Endothelial cell of umbilical vein (primary cell): ENCODE measurements around the gene ZC2HC1C. TPM values are rescaled to one million over a fixed set of nuclear protein-coding genes. Genes with fewer than 3 reads are reported as not detected.

Experiments used
- BruUV-seq: library from RNA; stranded (reverse); fragments of 400-500 nt; replicated peaks from 2 replicates; lab custom pipeline; 2021; lab: Mats Ljungman, UMichigan
- CTCF ChIA-PET: fragments of 300-600, 350-600 bp; sonication (Branson Sonifier 250); formaldehyde crosslinking; loops from one replicate; lab custom pipeline; 2021; ENCODE audit warnings: antibody characterized with exemption, inconsistent platforms; lab: Charles Lee
- POLR2A ChIA-PET: fragments of 300-600, 350-600 bp; sonication (Branson Sonifier 250); formaldehyde crosslinking; loops from one replicate; lab custom pipeline; 2021; ENCODE audit warnings: antibody characterized with exemption, inconsistent platforms; lab: Charles Lee
- DNase-seq: peaks from one replicate; pipeline ENCODE4 v3.0.0-alpha.2; 2011; ENCODE audit warnings: low read depth, low spot score
- FAIRE-seq: peaks from 2 replicates; lab custom pipeline; 2011; peaks lifted over from hg19 to GRCh38; lab: Jason Lieb, UNC
- H2AFZ ChIP-seq: 2 replicates; pipeline ENCODE4 v1.6.0; 2012; ENCODE audit warnings: low read depth, low read length, control low read depth, inconsistent platforms
- H3K27ac ChIP-seq: 2 replicates; pipeline ENCODE4 v1.5.1; 2011; ENCODE audit warnings: low read depth, mild to moderate bottlenecking, control low read depth, low read length, moderate library complexity; ENCODE audit not compliant: insufficient read depth
- H3K27me3 ChIP-seq, 2 experiments: 2 replicates each; pipeline versions ENCODE4 v1.6.0 to v1.6.1; 2011; ENCODE audit warnings: low read length in 2 of 2, mixed read lengths in 1 of 2; ENCODE audit not compliant: control insufficient read depth in 2 of 2, insufficient read depth in 2 of 2
- H3K36me3 ChIP-seq, 2 experiments: 2 replicates in 1 of 2; 3 replicates in 1 of 2; pipeline ENCODE4 v1.5.1; 2011; ENCODE audit warnings: low read length in 2 of 2, mild to moderate bottlenecking in 1 of 2, moderate library complexity in 1 of 2; ENCODE audit not compliant: control insufficient read depth in 2 of 2, insufficient read depth in 2 of 2; ENCODE audit errors: extremely low read depth in 1 of 2
- H3K4me1 ChIP-seq: 3 replicates; pipeline ENCODE4 v1.5.1; 2011; ENCODE audit warnings: mild to moderate bottlenecking, low read length; ENCODE audit not compliant: control insufficient read depth, insufficient read depth; ENCODE audit errors: extremely low read depth
- H3K4me2 ChIP-seq: 2 replicates; pipeline ENCODE4 v1.6.1; 2011; ENCODE audit warnings: low read length, control low read depth, mixed read lengths; ENCODE audit not compliant: insufficient read depth
- H3K4me3 ChIP-seq, 3 experiments: fragments of 200-600 bp in 1 of 3; sonication (generic), shearing (Covaris generic) in 1 of 3; replicated peaks in 1 of 3; 2 replicates each; pipeline ENCODE4 v1.5.1; 2011 to 2016; ENCODE audit warnings: control low read depth in 3 of 3, low read length in 3 of 3, mild to moderate bottlenecking in 2 of 3, inconsistent platforms in 1 of 3, low read depth in 1 of 3, moderate library complexity in 1 of 3; ENCODE audit not compliant: insufficient read depth in 1 of 3
- H3K79me2 ChIP-seq: 2 replicates; pipeline ENCODE4 v1.6.0; 2012; ENCODE audit warnings: low read length, inconsistent platforms; ENCODE audit not compliant: control insufficient read depth, insufficient read depth
- H3K9ac ChIP-seq: replicated peaks from 2 replicates; pipeline ENCODE3; 2011; ENCODE audit warnings: low read length, control low read depth; ENCODE audit not compliant: insufficient read depth; ENCODE audit errors: extremely low read depth
- H3K9me1 ChIP-seq: replicated peaks from 3 replicates; pipeline ENCODE4 v1.6.0; 2011; ENCODE audit warnings: mild to moderate bottlenecking, low read length; ENCODE audit not compliant: control insufficient read depth, insufficient read depth; ENCODE audit errors: extremely low read depth
- H3K9me3 ChIP-seq: replicated peaks from 2 replicates; pipeline ENCODE4 v1.5.1; 2012; ENCODE audit warnings: low read length, inconsistent platforms; ENCODE audit not compliant: control insufficient read depth, insufficient read depth
- H4K20me1 ChIP-seq: replicated peaks from 2 replicates; pipeline ENCODE3; 2011; ENCODE audit warnings: mild to moderate bottlenecking, low read length; ENCODE audit not compliant: control insufficient read depth, insufficient read depth; ENCODE audit errors: extremely low read depth
- CTCF ChIP-seq, 2 donors: IDR thresholded peaks; 1 replicate in 1 of 2; 2 replicates in 1 of 2; pipeline ENCODE4 v1.5.1; 2011; ENCODE audit warnings: low read length in 2 of 2, mild to moderate bottlenecking in 2 of 2, moderate library complexity in 2 of 2, control low read depth in 1 of 2, inconsistent platforms in 1 of 2, low read depth in 1 of 2; ENCODE audit not compliant: insufficient read depth in 1 of 2; ENCODE audit errors: extremely low read depth in 1 of 2
- EZH2 ChIP-seq: IDR thresholded peaks from 2 replicates; pipeline ENCODE4 v1.6.1; 2012; ENCODE audit warnings: borderline replicate concordance, low read depth, mild to moderate bottlenecking, moderate library complexity, low read length, inconsistent platforms; ENCODE audit not compliant: severe bottlenecking
- FOS ChIP-seq: IDR thresholded peaks from 2 replicates; pipeline ENCODE4 v1.6.1; 2011; ENCODE audit warnings: mild to moderate bottlenecking, low read length, moderate library complexity, borderline replicate concordance; ENCODE audit not compliant: insufficient read depth
- GATA2 ChIP-seq: IDR thresholded peaks from 2 replicates; pipeline ENCODE4 v1.7.0; 2011; ENCODE audit warnings: low read depth, mild to moderate bottlenecking, moderate library complexity, mixed read lengths, low read length; ENCODE audit not compliant: insufficient read length, insufficient read depth
- MYC ChIP-seq: IDR thresholded peaks from one replicate; pipeline ENCODE4 v1.6.1; 2011; ENCODE audit warnings: mild to moderate bottlenecking, low read depth, low read length
- POLR2A ChIP-seq: IDR thresholded peaks from 2 replicates; pipeline ENCODE4 v1.6.1; 2012; ENCODE audit warnings: low read depth, mild to moderate bottlenecking, control low read depth, low read length
- POLR2AphosphoS5 ChIP-seq: IDR thresholded peaks from 2 replicates; pipeline ENCODE4 v1.6.1; 2012; ENCODE audit warnings: low read depth, mild to moderate bottlenecking, control low read depth, low read length, moderate library complexity; ENCODE audit not compliant: insufficient read depth
- dilution Hi-C: fragments of 300-500 bp; cut with MboI; formaldehyde crosslinking; loops from one replicate; pipeline ENCODE4 v1.15.0; 2019; ENCODE audit warnings: low sequenced_read_pairs; ENCODE audit not compliant: extremely low pct_ligation_motif_present
- intact Hi-C: fragments of 100-400 bp; cut with micrococcal nuclease; formaldehyde crosslinking; loops from one replicate; pipeline ENCODE4 v1.10.0; 2022
- polyA plus RNA-seq, 4 experiments: library from polyadenylated mRNA; depleted of rRNA in 3 of 4; stranded (reverse) in 3 of 4; unstranded in 1 of 4; fragments of >200 nt; gene quantifications; 2 replicates each; pipeline versions ENCODE4 v1.2.1 to v1.2.3, GENCODE V29; 2011 to 2012; ENCODE audit warnings: missing spikeins in 1 of 4
- total RNA-seq: library from RNA; stranded (reverse); gene quantifications from 2 replicates; pipeline ENCODE4 v1.2.3, GENCODE V29; 2021

ZC2HC1C gene
- total and polyA plus RNA-seq, 2 donors (not counting 3 experiments of a cell fraction or from before 2014, with no cell fraction given): 0.84 to 0.91 TPM

GRCh38 chr14:75084513-75084912 lies 15.1 kb downstream of the ZC2HC1C start:
- intact Hi-C loops (loop anchor here (1.0 kb wide), 1 partner anchor 138 kb away; no protein-coding TSS in a partner anchor), dilution Hi-C loops (no loop called here)
- no peak overlapping the region for H3K4me3 ChIP-seq
- H3K79me2 ChIP-seq: no peaks in the 10 kb centered on the region
- FAIRE-seq (peak; percentile 77), DNase-seq (peak; percentile 23)
- no peaks in the 10 kb centered on the region for H3K4me1 ChIP-seq
- BruUV-seq: no TSS peak
- no peaks in the 10 kb centered on the region for H4K20me1 ChIP-seq
- H3K27me3 ChIP-seq: no peaks in the 10 kb centered on the region
- no peak overlapping the region for H3K9ac ChIP-seq
- no peaks in the 10 kb centered on the region for H3K9me3 ChIP-seq
- no peak for TF ChIP-seq POLR2AphosphoS5
- peak; percentile 17 to 27 for TF ChIP-seq CTCF (IDR thresholded peaks at IDR 0.05; ENCODE audit: extremely low read depth in 1 of 2, insufficient read depth in 1 of 2, low read depth in 1 of 2, low read length in 2 of 2)
- H3K9me1 ChIP-seq: no peaks in the 10 kb centered on the region
- no peak overlapping the region for H3K27ac ChIP-seq
- POLR2A ChIA-PET: no interaction called here
- CTCF ChIA-PET: interaction anchor here (0.8 to 4.9 kb wide), 5 partner anchors 81 to 224 kb away, joined by 3 to 73 read pairs (median 5); partner anchors contain the start of gene RPS6KL1
- no peak overlapping the region for H3K4me2 ChIP-seq
- H2AFZ ChIP-seq: no peak overlapping the region
- H3K36me3 ChIP-seq: peaks cover 7 to 21% of the 10 kb centered on the region in 2 experiments

GRCh38 chr14:75088153-75088552 lies 18.7 kb downstream of the ZC2HC1C start:
- FAIRE-seq: no peak
- Histone ChIP-seq H2AFZ (no peak overlapping the region), H3K27ac (no peak overlapping the region), H3K4me3 (no peak overlapping the region), H4K20me1 (no peaks in the 10 kb centered on the region), H3K4me2 (no peak overlapping the region), H3K27me3 (no peaks in the 10 kb centered on the region), H3K9ac (no peak overlapping the region), H3K9me1 (no peaks in the 10 kb centered on the region), H3K4me1 (peaks cover 4% of the 10 kb centered on the region), H3K79me2 (no peaks in the 10 kb centered on the region), H3K36me3 (peaks cover 10 to 20% of the 10 kb centered on the region in 2 experiments), H3K9me3 (no peaks in the 10 kb centered on the region)
- DNase-seq: no peak
- intact Hi-C loops: loop anchor here (1.0 kb wide), 3 partner anchors 142 to 227 kb away; no protein-coding TSS in a partner anchor
- ChIA-PET CTCF (interaction anchor here (0.6 to 6.2 kb wide), 46 partner anchors 9 to 226 kb away, joined by 3 to 109 read pairs (median 5); partner anchors contain the start of genes ACYP1, PGF, PROX2 and RPS6KL1), POLR2A (interaction anchor here (1.0 to 1.7 kb wide), 2 partner anchors 146 to 150 kb away, joined by 3 to 6 read pairs; no protein-coding TSS in a partner anchor)
- dilution Hi-C loops: no loop called here
- no TSS peak for BruUV-seq
- TF ChIP-seq EZH2 (no peak), GATA2 (no peak), POLR2A (no peak), MYC (no peak), FOS (no peak), POLR2AphosphoS5 (no peak)
